Uterus (tissue), 2 donors: ENCODE measurements around the gene SPATS2L.

Experiments used
- POLR2A ChIP-seq, 2 donors: fragments of 450-650 bp; IDR thresholded peaks; one replicate each; pipeline ENCODE4 v1.6.1; 2016; ENCODE audit warnings: antibody characterized with exemption in 2 of 2, mild to moderate bottlenecking in 1 of 2, moderate library complexity in 1 of 2
- TF ChIP-seq, protein P1 (sequence below), 4 experiments: fragments of 200-600 bp in 2 of 4; fragments of 450-650 bp in 2 of 4; sonication (generic) in 2 of 4; IDR thresholded peaks; one replicate each; pipeline ENCODE4 v1.5.1; 2016 to 2019; ENCODE audit warnings: antibody characterized with exemption in 4 of 4, mild to moderate bottlenecking in 2 of 4, moderate library complexity in 1 of 4

DNA sequence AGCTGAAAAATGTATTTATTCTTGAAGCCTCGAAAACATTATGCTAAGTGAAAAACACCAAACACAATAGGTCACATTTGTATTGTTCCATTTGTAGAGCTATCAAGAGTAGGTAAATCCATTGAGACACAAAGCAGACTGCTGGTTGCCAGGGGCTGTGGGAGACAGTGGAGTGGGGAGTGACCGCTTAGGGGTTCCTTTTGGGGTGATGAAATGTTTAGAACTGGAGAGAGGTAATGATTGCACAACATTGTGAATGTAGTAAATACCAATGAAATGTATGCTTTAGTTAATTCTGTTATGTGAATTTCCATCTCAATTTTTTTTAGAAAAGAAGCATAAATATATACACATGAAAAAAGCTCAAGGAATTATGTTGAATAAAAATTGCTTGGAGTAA is 187.6 kb downstream of the SPATS2L start:
- TF ChIP-seq, protein P1, sequence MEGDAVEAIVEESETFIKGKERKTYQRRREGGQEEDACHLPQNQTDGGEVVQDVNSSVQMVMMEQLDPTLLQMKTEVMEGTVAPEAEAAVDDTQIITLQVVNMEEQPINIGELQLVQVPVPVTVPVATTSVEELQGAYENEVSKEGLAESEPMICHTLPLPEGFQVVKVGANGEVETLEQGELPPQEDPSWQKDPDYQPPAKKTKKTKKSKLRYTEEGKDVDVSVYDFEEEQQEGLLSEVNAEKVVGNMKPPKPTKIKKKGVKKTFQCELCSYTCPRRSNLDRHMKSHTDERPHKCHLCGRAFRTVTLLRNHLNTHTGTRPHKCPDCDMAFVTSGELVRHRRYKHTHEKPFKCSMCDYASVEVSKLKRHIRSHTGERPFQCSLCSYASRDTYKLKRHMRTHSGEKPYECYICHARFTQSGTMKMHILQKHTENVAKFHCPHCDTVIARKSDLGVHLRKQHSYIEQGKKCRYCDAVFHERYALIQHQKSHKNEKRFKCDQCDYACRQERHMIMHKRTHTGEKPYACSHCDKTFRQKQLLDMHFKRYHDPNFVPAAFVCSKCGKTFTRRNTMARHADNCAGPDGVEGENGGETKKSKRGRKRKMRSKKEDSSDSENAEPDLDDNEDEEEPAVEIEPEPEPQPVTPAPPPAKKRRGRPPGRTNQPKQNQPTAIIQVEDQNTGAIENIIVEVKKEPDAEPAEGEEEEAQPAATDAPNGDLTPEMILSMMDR (IDR thresholded peaks at IDR 0.05), result no peak
- no peak for TF ChIP-seq POLR2A (IDR thresholded peaks at IDR 0.05)
